ENCODE results near the gene PYGB. TPM values are rescaled to one million over a fixed set of nuclear protein-coding genes. Genes with fewer than 3 reads are reported as not detected.

Gene PYGB
- total RNA-seq, 2 experiments from 2014 or later = 29.3 to 29.5 TPM

DNA sequence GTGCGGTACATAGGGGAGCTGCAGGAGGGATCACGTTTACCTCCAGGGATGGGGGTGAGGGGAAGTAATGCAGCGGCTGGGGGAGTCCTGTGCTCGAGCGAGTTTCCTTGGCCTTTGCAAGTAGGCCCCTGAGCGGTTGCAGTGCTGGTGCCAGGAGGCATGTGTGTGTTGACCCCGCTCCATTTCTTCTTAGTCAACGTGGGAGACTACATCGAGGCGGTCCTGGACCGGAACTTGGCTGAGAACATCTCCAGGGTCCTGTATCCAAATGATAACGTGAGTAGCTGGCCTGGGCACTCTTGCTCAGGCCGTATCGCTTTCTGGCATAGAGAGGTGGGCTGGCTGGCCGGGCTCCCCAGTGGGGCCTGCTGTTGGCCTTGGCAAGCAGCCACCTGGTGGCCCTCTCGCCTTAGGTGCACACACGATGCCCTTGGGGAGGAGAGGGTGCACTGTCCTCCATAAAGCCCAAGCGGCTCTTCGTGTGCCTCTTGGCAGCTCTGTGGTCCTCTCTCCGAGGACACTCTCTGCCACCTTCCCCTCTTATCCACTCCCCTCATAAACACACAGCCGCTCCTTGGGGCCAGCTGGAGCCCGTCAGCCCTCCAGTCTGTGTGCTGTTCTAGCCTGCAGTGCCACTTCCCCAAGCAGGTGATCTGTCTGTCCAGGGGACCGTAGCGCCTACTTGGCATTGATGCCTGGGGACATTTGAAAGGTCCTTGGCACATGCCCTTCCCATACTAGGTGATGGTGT lies 29.3 kb downstream of the PYGB start:
- Mint-ChIP-seq H3K27me3 (no peaks in the 10 kb centered on the region), H3K4me3 (no peak overlapping the region), H3K9me3 (no peaks in the 10 kb centered on the region), H3K4me1 (no peaks in the 10 kb centered on the region), H3K36me3 (no peaks in the 10 kb centered on the region), H3K27ac (no peak overlapping the region)
- DNase-seq (peak; percentile 25), ATAC-seq (ENCODE audit: low read depth) (no peak)
- POLR2A ChIA-PET = no interaction called here

DNA sequence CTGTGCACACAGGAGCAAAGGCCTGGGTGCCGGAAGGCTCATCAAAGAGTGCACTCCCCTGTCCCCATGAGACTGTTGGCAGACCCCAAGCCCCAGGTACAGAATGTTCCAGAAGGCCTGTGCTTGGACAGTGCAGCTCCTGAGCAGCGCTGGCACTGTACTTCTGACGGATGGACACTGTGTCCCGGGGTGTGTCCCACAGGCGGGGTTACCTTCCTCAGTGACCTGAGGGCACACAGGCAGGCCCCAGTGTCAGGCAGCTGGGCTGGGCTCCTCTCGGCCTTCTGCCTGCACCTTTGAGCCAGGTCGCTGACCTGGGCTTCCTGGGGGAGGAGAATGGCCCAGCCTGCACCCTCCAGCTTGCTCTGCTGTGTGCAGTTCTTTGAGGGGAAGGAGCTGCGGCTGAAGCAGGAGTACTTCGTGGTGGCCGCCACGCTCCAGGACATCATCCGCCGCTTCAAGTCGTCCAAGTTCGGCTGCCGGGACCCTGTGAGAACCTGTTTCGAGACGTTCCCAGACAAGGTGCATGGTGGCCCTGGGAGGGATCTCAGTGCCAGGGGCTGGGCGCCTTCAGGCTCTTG lies 30.1 kb downstream of the PYGB start:
- ATAC-seq (ENCODE audit: low read depth) = no peak
- Mint-ChIP-seq H3K4me3 (no peak overlapping the region), H3K27me3 (no peaks in the 10 kb centered on the region), H3K36me3 (no peaks in the 10 kb centered on the region), H3K4me1 (no peaks in the 10 kb centered on the region), H3K27ac (no peak overlapping the region), H3K9me3 (no peaks in the 10 kb centered on the region)
- DNase-seq = peak; percentile 12
- POLR2A ChIA-PET = no interaction called here

DNA sequence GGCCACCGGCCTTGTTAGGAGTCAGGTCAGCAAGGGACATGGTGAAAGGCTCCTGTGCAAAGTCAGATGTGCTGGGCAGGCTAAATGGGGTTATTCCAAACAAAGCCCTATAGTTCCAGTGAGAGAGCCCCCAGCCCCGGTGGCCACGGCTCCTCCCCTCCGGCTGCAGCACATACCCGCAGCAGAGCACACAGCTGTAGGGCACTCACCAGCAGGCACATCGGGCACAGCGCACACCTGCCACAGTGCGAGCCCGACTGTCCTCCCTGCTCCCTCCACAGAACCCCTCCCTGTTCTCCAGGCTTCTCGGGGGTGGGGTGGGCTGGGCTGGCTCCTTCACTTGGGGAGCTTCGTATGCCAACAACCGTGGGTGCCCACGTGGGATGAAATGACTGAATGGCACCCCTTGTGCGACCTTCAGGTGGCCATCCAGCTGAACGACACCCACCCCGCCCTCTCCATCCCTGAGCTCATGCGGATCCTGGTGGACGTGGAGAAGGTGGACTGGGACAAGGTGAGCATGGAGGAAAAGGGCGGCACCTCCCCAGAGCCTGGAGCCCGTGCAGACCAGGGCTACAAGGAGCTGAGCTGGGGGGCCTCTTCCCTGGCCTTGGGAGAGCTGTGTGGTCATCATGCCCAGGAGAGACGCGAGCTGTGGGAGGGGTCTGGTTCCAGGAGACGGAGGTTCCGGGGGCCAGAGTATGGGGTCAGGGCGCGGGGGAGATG lies 30.9 kb downstream of the PYGB start:
- Mint-ChIP-seq H3K9me3 (no peaks in the 10 kb centered on the region), H3K4me1 (no peaks in the 10 kb centered on the region), H3K27ac (no peak overlapping the region), H3K4me3 (no peak overlapping the region), H3K27me3 (no peaks in the 10 kb centered on the region), H3K36me3 (no peaks in the 10 kb centered on the region)
- no peak for ATAC-seq (ENCODE audit: low read depth)
- peak; percentile 22 for DNase-seq
- POLR2A ChIA-PET = no interaction called here

DNA sequence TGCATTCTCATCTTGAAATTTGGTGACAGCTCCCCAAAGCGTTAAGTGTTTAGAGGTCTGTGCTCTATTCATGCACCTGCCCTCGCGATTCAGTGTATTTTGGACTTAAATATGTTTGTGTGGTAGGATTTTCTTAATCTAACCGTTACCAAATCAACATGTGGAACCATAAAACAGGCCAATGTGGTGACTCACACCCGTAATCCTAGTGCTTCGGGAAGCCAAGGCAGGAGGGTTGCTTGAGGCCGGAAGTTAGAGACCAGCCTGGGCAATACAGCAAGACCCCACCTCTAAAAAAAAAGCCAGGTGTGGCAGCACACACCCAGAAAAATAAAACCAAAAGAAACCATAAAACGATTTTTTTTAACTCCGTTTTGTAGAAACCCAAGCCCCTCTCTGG lies 31.5 kb downstream of the PYGB start:
- no peak overlapping the region for H3K4me3 Mint-ChIP-seq
- ATAC-seq (ENCODE audit: low read depth) (no peak), DNase-seq (no peak)
- no peaks in the 10 kb centered on the region for H3K36me3 Mint-ChIP-seq
- H3K4me1 Mint-ChIP-seq = no peaks in the 10 kb centered on the region
- H3K9me3 Mint-ChIP-seq = no peaks in the 10 kb centered on the region
- H3K27me3 Mint-ChIP-seq = no peaks in the 10 kb centered on the region
- H3K27ac Mint-ChIP-seq = no peak overlapping the region
- POLR2A ChIA-PET = no interaction called here

DNA sequence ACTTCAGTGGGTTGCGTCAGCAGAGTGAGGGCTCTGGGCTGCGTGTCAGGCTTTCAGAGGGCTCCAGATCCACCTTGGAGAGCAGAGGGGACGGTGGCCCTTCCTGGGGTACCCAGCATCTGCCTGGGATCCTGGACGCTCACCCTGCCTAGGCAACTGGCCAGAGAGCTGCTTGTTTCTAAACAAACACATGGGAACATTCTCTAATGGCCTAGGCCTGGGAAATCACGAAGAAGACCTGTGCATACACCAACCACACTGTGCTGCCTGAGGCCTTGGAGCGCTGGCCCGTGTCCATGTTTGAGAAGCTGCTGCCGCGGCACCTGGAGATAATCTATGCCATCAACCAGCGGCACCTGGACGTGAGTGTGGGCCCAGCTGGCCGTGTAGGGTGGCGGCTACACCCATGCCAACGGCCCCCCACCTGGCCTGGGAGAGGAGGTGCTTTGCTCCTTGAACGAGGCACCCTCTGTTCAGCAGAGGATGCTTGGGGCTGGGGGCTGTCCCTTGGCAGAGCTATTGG lies 32.2 kb downstream of the PYGB start:
- DNase-seq (peak; percentile 17), ATAC-seq (ENCODE audit: low read depth) (no peak)
- H3K27ac Mint-ChIP-seq = no peak overlapping the region
- no peak overlapping the region for H3K4me3 Mint-ChIP-seq
- no peaks in the 10 kb centered on the region for H3K4me1 Mint-ChIP-seq
- POLR2A ChIA-PET = no interaction called here
- no peaks in the 10 kb centered on the region for H3K27me3 Mint-ChIP-seq
- no peaks in the 10 kb centered on the region for H3K36me3 Mint-ChIP-seq
- no peaks in the 10 kb centered on the region for H3K9me3 Mint-ChIP-seq

DNA sequence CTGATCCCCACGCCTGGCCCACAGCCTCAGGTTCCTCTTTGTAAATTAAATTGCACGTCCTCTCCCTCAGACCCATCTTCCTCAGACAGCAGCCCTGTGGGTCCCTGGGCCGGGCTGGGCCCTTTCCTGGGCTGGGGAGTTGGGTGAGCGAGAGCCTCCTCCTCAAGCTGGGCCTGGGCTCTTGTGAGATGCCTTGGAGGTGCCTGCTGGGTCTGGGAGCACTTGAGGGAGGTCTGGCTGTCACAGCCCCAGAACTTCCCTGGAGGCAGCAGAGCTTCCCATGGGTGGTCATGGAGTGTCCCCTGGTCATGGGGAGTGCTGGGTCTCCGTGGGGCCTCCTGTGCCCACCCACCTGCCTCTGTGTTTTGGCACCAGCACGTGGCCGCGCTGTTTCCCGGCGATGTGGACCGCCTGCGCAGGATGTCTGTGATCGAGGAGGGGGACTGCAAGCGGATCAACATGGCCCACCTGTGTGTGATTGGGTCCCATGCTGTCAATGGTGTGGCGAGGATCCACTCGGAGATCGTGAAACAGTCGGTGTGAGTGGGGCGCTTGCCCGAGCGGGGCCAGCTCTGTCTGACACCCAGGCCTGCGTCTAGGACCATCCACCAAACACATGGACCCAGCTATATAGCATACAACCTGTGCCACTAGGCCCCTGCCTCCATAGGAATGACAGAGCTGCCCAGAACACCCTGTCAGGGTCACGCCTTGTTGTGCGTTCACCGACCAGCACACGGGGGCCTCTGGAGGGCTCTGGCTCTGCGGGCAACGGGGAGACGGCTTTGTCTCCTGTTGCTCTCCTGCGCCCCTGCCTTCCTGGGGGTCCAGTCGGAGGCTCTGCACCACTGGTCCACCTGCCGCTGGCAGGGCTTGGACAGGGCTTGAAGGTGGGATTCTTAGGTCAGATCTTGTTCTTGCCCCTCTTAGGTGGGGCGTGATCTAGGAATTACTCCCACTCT lies 33.0 kb downstream of the PYGB start:
- POLR2A ChIA-PET = no interaction called here
- H3K4me3 Mint-ChIP-seq = no peak overlapping the region
- H3K9me3 Mint-ChIP-seq = no peaks in the 10 kb centered on the region
- DNase-seq (peak; percentile 17), ATAC-seq (ENCODE audit: low read depth) (no peak)
- H3K27me3 Mint-ChIP-seq = no peaks in the 10 kb centered on the region
- H3K4me1 Mint-ChIP-seq = no peaks in the 10 kb centered on the region
- peaks cover 4% of the 10 kb centered on the region for H3K36me3 Mint-ChIP-seq
- no peak overlapping the region for H3K27ac Mint-ChIP-seq

DNA sequence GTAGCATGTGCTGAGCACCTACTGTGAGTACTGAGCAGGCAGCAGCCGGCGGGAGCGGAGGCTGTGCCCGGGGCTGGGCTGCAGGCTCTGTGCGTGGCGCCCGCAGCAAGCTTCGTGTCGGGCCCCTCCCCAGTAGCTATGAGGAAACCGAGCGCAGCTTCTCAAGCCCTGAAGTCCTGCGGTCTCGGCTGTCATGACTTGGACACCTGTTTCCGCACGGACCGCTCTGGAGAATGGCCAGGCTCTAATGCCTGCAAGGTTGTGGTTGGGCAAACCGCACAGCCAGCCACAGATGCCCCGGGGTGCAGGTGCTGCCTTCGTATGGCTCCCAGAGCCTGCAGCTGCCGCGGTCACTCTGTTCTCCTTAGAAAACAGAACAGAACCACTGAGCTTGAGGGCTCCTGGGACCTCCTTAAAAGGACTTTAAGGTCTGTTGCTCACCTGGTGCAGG lies 33.7 kb downstream of the PYGB start:
- POLR2A ChIA-PET = no interaction called here

DNA sequence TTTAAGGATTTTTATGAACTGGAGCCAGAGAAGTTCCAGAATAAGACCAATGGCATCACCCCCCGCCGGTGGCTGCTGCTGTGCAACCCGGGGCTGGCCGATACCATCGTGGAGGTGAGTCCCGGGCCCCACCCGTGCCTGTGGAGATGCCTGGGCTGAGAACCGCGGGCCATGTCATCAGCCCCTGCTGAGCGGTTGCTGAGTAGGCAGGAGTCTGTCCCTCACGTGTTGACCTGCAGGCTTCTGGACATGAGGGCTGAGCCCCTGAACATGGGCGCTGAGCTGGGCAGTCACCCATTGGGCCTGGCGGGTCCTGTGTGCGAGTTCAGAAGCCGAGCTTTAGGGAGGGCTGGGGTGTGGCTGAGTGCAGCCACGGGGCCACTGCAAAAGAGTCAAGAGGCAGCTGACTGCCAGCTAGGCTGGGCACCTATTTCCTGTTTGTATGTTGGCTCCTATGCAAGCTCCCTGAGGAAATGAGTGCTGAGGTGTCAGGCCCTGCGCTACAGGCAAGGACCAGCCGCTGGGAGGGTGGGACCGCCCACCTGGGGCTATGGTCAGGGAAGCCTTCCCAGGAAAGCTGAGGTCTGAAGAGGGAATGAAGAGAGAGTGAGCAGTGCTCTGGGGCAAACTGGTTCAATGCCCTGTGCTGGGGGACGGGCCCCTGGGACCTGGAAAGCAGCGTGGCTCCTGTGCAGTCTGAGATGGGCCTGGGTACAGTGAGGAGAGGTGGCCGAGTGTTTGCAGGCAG lies 34.3 kb downstream of the PYGB start:
- POLR2A ChIA-PET = no interaction called here
- Mint-ChIP-seq H3K4me1 (no peaks in the 10 kb centered on the region), H3K27ac (peak overlapping the region; percentile 5), H3K9me3 (no peaks in the 10 kb centered on the region), H3K27me3 (no peaks in the 10 kb centered on the region), H3K36me3 (peaks cover 4% of the 10 kb centered on the region), H3K4me3 (no peak overlapping the region)
- ATAC-seq (ENCODE audit: low read depth) (no peak), DNase-seq (peak; percentile 15)

More for the DNA sequence above, 33.7 kb downstream of the PYGB start:
- Mint-ChIP-seq H3K27me3 (no peaks in the 10 kb centered on the region), H3K4me1 (no peaks in the 10 kb centered on the region), H3K9me3 (no peaks in the 10 kb centered on the region), H3K4me3 (no peak overlapping the region), H3K36me3 (peaks cover 4% of the 10 kb centered on the region), H3K27ac (no peak overlapping the region)
- ATAC-seq (ENCODE audit: low read depth) (no peak), DNase-seq (peak; percentile 12)

DNA sequence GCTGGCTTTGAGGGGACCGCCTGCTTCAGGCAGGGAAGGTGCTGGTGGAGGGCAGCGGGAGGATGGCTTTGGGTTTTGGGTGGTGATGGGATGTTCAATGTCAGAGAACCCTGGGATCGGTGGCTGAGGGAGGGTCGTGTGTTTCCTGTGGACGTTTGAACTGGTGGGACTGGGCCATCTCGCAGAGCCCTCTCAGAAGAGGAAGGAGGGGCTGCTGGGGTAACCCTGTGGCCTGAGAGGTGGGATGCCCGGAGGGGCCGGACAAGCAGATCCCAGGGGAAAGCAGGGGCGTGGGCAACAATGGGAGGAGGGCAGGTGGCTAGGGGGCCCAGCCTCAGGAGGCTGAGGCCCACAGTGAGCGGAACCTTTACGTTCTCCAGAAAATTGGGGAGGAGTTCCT lies 34.9 kb downstream of the PYGB start:
- Mint-ChIP-seq H3K36me3 (peaks cover 4% of the 10 kb centered on the region), H3K4me1 (no peaks in the 10 kb centered on the region), H3K9me3 (no peaks in the 10 kb centered on the region), H3K4me3 (no peak overlapping the region), H3K27me3 (no peaks in the 10 kb centered on the region), H3K27ac (no peak overlapping the region)
- POLR2A ChIA-PET = no interaction called here
- ATAC-seq (ENCODE audit: low read depth) (no peak), DNase-seq (peak; percentile 5)

DNA sequence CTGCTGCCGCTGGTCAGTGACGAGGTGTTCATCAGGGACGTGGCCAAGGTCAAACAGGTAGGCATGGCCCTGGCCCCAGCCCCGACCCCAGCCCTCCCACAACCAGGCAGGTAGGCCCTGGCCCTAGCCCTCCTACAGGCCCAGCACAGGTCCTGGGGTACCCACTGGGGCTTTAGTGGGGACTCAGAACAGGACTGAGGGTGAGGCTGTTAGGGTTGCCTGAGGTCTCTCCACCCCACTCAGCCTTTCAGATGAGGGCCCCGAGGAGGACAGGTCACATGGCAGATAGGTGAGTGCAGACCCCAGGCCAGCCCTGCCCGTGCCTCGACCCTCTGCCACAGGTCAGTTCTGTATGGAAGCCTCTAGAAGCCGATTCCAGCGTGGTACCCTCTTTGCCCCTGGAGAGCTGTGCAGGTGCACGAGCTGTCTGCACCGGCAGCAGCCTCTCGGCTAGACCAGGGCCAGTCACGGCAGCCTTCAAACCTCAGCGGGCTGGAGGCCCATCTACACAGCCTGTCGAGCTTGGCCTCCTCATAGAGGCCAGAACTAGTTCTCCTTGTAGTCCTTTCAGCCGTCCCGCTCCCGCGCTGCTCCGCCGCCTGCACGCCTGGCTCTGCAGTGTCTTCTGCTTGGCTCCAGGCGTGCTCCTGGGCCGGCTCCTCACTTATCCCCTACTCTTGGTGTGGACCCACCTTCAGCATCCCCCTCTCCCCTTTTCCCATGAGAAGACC lies 35.5 kb downstream of the PYGB start:
- H3K4me3 Mint-ChIP-seq = no peak overlapping the region
- no peaks in the 10 kb centered on the region for H3K9me3 Mint-ChIP-seq
- POLR2A ChIA-PET = no interaction called here
- peaks cover 4% of the 10 kb centered on the region for H3K36me3 Mint-ChIP-seq
- H3K27ac Mint-ChIP-seq = peak overlapping the region; percentile 63
- peak; percentile 21 for DNase-seq
- H3K4me1 Mint-ChIP-seq = no peaks in the 10 kb centered on the region
- no peaks in the 10 kb centered on the region for H3K27me3 Mint-ChIP-seq
- ATAC-seq (ENCODE audit: low read depth) = no peak

DNA sequence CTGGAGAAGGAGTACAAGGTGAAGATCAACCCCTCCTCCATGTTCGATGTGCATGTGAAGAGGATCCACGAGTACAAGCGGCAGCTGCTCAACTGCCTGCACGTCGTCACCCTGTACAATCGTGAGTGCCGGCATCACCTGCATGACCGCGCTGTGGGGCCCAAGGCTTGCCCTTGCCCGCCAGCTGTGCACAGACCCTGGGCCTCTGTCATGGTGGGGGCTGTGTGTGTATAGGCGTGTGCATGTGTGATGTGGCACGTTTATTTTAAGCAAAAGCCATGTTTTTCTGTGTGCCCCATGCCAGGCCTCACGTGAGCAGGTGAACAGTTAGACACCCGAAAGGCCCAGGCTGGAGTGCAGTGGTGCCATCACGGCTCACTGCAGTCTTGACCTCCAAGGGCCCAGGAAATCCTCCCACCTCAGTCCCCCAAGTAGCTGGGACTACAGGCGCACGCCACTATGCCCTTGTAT lies 36.3 kb downstream of the PYGB start:
- Mint-ChIP-seq H3K36me3 (peaks cover 4% of the 10 kb centered on the region), H3K4me3 (no peak overlapping the region), H3K4me1 (no peaks in the 10 kb centered on the region), H3K9me3 (no peaks in the 10 kb centered on the region), H3K27ac (peak overlapping the region; percentile 63), H3K27me3 (no peaks in the 10 kb centered on the region)
- DNase-seq (peak; percentile 17), ATAC-seq (ENCODE audit: low read depth) (no peak)
- POLR2A ChIA-PET = no interaction called here

DNA sequence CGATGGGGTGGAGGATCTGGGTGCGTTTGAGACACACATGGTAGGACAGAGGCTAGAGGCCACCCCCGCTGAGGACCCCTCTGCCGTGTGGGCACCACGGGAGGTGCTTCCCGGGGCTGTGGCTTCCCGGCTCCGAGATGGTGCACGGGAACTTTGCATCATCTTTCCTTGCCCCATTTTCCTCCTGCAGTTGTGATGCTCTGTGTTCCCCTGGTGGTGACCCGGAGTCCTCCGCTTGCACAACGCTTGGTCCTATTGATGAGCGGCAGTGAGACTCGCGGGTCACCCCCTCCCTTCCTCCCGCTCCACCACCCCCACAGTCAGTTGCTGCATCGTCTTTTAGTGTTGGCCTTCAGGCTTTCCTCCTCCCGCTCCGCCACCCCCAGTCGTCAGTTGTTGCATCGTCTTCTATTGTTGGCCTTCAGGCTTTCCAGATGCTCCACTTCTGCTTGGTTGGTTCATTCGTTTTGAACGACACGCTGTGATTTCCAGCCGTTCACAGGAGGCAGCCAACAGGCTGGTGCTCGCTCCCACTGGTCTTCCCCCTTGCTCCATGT lies 37.3 kb downstream of the PYGB start:
- Mint-ChIP-seq H3K4me3 (no peak overlapping the region), H3K36me3 (peaks cover 4% of the 10 kb centered on the region)

More for the DNA sequence above, 37.3 kb downstream of the PYGB start:
- no peaks in the 10 kb centered on the region for H3K4me1 Mint-ChIP-seq
- H3K27me3 Mint-ChIP-seq = no peaks in the 10 kb centered on the region
- no peak for ATAC-seq (ENCODE audit: low read depth)
- H3K27ac Mint-ChIP-seq = peak overlapping the region; percentile 13
- POLR2A ChIA-PET = no interaction called here
- DNase-seq = peak; percentile 10
- no peaks in the 10 kb centered on the region for H3K9me3 Mint-ChIP-seq

Data from activated naive CD8-positive, alpha-beta T cell treated with anti-CD3 and anti-CD28 coated beads, Interleukin-2, amount 10 ng/mL, durations not matched to agents 7 days and 5 days (primary cell).